Measurements from ENCODE around the gene B2M.
"Not testable (repeated sequence)": the region's sequence is repeated elsewhere in the genome, so short reads cannot be mapped to it uniquely, and the experiment has no call there.

Gene B2M

GRCh38 chr15:44726568-44727484 is 15.5 kb downstream of the B2M start:
- peak; percentile 88 for DNase-seq

GRCh38 chr15:44727485-44728231 is 16.3 kb downstream of the B2M start:
- DNase-seq: no peak

GRCh38 chr15:44728232-44728575 is 16.9 kb downstream of the B2M start:
- not testable (repeated sequence) for DNase-seq

GRCh38 chr15:44728576-44729407 is 17.5 kb downstream of the B2M start:
- peak; percentile 94 for DNase-seq

- peak; percentile 38 for DNase-seq
These were observed 18.3 kb downstream of the B2M start for GRCh38 chr15:44729408-44730127.

GRCh38 chr15:44734839-44735481 is 23.6 kb downstream of the B2M start:
- no peak for DNase-seq

- DNase-seq: no peak
These were observed 24.3 kb downstream of the B2M start for GRCh38 chr15:44735482-44736180.

GRCh38 chr15:44736181-44736765 is 25.0 kb downstream of the B2M start, which contains the start of gene TRIM69:
Gene TRIM69 (plus strand): TSS chr15:44736528. CDS start chr15:44736705, 177 bp downstream.
- no peak for DNase-seq

- peak; percentile 38 for DNase-seq
These were observed 27.1 kb downstream of the B2M start for GRCh38 chr15:44738340-44738984.

GRCh38 chr15:44739222-44739847 is 28.0 kb downstream of the B2M start:
- not testable (repeated sequence) for DNase-seq

- DNase-seq: not testable (repeated sequence)
These were observed 32.1 kb downstream of the B2M start for GRCh38 chr15:44743454-44743853.

- DNase-seq: no peak
These were observed 42.0 kb downstream of the B2M start for GRCh38 chr15:44753345-44753744.

GRCh38 chr15:44763187-44763586 is 51.9 kb downstream of the B2M start:
- no peak for DNase-seq

GRCh38 chr15:44763848-44764247 is 52.5 kb downstream of the B2M start:
- DNase-seq: no peak

- no peak for DNase-seq
These were observed 53.7 kb downstream of the B2M start for GRCh38 chr15:44765036-44765435.
